ENCODE measurements around the gene C6orf15.

DNA sequence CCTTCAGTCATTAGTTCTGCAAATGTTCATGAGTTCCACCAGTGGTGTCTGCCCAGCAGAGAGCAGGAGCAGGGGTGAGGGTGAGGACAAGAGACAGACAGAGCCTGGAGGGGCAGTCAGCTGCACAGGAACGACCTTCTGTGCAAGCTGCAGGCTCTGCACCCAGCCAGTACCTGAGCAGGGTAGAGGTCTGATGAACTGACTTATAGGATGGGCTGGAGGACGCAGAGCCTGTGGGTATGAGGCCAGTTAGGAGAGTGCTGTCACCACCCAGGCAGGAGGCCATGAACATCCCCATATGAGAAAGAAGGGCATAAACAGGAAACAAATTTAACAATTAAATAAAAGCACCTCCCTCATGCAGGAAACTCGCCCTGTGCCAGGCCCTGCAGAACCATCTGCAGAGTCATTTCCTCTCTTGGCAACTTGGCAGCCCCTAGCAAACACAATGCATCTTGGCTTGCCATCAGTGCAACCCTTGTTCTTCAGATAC lies 17.9 kb downstream of the C6orf15 start:
- TF ChIP-seq, protein P1, sequence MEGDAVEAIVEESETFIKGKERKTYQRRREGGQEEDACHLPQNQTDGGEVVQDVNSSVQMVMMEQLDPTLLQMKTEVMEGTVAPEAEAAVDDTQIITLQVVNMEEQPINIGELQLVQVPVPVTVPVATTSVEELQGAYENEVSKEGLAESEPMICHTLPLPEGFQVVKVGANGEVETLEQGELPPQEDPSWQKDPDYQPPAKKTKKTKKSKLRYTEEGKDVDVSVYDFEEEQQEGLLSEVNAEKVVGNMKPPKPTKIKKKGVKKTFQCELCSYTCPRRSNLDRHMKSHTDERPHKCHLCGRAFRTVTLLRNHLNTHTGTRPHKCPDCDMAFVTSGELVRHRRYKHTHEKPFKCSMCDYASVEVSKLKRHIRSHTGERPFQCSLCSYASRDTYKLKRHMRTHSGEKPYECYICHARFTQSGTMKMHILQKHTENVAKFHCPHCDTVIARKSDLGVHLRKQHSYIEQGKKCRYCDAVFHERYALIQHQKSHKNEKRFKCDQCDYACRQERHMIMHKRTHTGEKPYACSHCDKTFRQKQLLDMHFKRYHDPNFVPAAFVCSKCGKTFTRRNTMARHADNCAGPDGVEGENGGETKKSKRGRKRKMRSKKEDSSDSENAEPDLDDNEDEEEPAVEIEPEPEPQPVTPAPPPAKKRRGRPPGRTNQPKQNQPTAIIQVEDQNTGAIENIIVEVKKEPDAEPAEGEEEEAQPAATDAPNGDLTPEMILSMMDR (IDR thresholded peaks at IDR 0.05; ENCODE audit: low read length) = no peak
- TF ChIP-seq EZH2 (optimal IDR thresholded peaks at IDR 0.05; ENCODE audit: low read depth, low read length) (no peak), EZH2phosphoT487 (IDR thresholded peaks at IDR 0.05; ENCODE audit: low read length) (no peak)

Data from MM.1S (cell line).